Measurements from ENCODE around the gene NHSL1.
A peak's percentile ranks its signal among the peaks of the same experiment; 100 is the strongest.

Gene NHSL1

GRCh38 chr6:138514860-138515540, 15.7 kb upstream of the NHSL1 start:
- no peak for TF ChIP-seq CTCF (conservative IDR thresholded peaks at IDR 0.05; ENCODE audit: low read depth, low read length)
- H3K4me3 ChIP-seq (ENCODE audit: low read length), result no peak overlapping the region
- DNase-seq (ENCODE audit: low read depth), result no peak

GRCh38 chr6:138512609-138513008, 13.3 kb upstream of the NHSL1 start:
- no peak for TF ChIP-seq CTCF (conservative IDR thresholded peaks at IDR 0.05; ENCODE audit: low read depth, low read length)
- no peak overlapping the region for H3K4me3 ChIP-seq (ENCODE audit: low read length)
- DNase-seq (ENCODE audit: low read depth), result no peak

GRCh38 chr6:138510093-138510492, 10.8 kb upstream of the NHSL1 start:
- no peak overlapping the region for H3K4me3 ChIP-seq (ENCODE audit: low read length)
- DNase-seq (ENCODE audit: low read depth), result no peak
- TF ChIP-seq CTCF (conservative IDR thresholded peaks at IDR 0.05; ENCODE audit: low read depth, low read length), result no peak

GRCh38 chr6:138509371-138509770, 10.1 kb upstream of the NHSL1 start:
- no peak for DNase-seq (ENCODE audit: low read depth)
- no peak overlapping the region for H3K4me3 ChIP-seq (ENCODE audit: low read length)
- peak; percentile 61 for TF ChIP-seq CTCF (conservative IDR thresholded peaks at IDR 0.05; ENCODE audit: low read depth, low read length)

GRCh38 chr6:138508676-138508988, 9.3 kb upstream of the NHSL1 start:
- TF ChIP-seq CTCF (conservative IDR thresholded peaks at IDR 0.05; ENCODE audit: low read depth, low read length), result no peak
- DNase-seq (ENCODE audit: low read depth), result no peak
- no peak overlapping the region for H3K4me3 ChIP-seq (ENCODE audit: low read length)

- no peak for DNase-seq (ENCODE audit: low read depth)
- H3K4me3 ChIP-seq (ENCODE audit: low read length), result no peak overlapping the region
- TF ChIP-seq CTCF (conservative IDR thresholded peaks at IDR 0.05; ENCODE audit: low read depth, low read length), result no peak
Measured at GRCh38 chr6:138507977-138508675, 8.8 kb upstream of the NHSL1 start.

All from retinal pigment epithelial cell (primary cell).